ENCODE data around the gene TRPM3.

GRCh38 chr9:70798018-70798417 lies 323.4 kb downstream of the TRPM3 start:
- TF ChIP-seq CTCF (IDR thresholded peaks at IDR 0.05) (no peak), POLR2A (IDR thresholded peaks at IDR 0.05) (no peak)

Measured in esophagus squamous epithelium (tissue), 4 donors.